HG02610 (cell line): ENCODE measurements around the gene FZD2.
"Not testable (repeated sequence)": the region's sequence is repeated elsewhere in the genome, so short reads cannot be mapped to it uniquely, and the experiment has no call there.

Source experiments
- ATAC-seq: cut with Tn5 transposase; IDR thresholded peaks from one replicate; pipeline ENCODE4 v1.9.1; 2021; ENCODE audit warnings: mild to moderate bottlenecking, moderate library complexity; ENCODE audit not compliant: unreplicated experiment

FZD2 gene

DNA sequence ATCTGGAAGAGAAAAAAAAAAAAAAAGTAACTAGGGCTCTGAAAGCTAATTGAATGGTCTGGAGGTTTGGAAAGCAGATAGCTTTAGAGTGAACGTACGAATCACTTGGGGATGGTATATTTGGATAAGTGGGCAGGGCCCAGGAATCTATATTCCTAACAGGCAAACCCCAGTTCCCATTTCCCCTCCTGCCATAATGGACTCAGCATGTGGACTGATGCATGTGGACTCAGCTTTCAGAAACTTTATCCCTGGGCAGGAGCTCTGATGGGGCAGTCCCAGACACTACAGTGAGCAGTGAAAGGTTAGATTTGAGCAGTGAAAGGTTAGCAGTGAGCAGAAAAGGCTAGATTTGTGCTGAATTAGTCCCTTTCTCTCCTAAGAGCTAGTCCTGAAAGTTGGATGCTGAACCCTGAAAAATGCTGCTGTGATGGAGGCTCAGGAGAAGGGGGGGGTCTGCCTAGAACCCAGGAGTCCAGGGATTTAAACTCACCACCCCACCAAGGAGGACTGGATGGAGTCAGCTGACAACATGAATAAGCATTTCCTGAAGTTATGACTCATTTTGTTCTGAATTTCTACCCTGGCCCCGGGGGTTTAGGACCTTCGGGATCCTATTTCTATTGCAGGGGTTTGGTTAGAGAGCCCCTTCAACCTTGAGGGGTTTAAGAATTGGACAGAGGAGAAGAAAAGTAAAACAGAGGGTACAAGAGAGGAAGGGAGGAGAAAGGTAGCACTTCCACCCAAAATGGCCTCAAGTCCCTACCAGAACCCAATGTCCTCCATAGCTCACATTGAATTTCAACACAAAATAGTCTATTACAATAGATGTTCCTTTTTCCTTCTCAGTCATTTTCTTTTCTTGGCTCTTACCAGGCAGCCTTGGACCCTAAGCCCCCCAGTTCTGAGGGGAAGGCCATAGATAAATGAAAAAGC is 10.3 kb upstream of the FZD2 start:
- no peak for ATAC-seq

DNA sequence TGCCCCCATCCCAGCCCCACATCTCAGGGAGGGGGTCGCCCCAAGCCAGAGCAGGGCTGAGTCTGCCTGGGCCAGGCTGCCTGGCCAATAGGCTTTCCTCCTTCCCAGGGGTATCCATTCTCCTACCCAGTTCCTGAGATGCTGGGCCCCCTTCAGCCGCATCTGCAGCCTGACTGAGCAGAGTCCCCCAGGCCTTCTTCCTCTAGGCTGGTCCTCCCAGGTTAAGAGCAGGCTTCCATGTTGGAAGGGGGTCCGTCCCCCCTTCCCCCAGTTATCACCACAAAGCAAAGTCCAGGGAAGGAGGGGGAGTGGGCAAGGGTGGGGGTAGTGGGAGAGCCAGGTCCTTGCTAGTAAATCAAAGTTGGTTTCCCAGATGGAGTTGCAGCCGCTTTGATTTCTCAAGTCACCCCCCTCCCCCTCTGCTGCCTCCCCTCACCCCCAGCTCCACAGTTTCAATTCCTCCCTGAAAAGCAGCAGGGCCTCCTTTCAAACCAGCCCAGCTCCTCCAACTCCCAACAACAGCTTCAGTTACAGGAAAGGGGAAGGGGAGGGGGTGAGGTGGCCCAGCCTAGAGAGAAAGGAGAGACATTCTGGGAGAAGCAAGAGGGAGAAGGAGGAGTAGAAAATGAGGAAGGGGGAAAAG is 9.5 kb upstream of the FZD2 start:
- no peak for ATAC-seq

DNA sequence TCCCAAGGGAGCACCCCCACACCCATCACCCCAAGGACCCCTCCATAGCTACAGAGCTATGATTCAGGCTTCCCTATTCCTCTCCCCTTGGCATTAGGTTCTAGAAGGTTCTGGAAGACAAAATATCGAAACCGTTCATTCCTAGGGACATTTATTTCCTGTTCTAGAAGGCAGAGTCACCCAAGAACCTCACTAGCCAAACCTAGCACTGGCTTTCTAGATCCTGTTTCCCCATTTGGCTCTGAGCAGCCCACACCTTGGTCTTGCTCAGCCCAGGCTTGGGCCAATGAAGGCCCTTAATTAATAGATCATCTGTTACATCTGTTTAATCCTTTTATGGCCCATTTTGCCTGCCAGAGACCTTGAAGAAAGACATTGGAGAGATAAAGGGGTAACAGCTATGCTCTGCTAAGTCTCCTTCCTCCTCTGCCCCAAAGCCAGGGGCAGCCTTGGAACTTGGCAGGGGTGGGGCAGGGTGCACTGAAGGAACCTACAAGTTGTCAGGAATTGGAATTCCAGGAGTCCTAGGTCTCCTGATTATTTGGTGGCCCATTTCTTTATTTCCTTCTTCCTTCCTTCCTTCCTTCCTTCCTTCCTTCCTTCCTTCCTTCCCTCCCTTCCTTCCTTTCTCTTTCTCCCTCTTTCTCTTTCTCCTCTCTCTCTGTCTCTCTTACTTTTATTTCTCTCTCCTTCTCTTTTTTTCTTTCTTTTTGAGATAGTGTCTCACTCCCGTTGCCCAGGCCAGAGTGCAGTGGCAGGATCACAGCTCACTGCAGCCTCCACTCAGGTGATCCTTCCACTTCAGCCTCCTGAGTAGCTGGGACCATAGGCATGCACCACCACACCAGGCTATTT is 8.7 kb upstream of the FZD2 start:
- ATAC-seq = no peak

DNA sequence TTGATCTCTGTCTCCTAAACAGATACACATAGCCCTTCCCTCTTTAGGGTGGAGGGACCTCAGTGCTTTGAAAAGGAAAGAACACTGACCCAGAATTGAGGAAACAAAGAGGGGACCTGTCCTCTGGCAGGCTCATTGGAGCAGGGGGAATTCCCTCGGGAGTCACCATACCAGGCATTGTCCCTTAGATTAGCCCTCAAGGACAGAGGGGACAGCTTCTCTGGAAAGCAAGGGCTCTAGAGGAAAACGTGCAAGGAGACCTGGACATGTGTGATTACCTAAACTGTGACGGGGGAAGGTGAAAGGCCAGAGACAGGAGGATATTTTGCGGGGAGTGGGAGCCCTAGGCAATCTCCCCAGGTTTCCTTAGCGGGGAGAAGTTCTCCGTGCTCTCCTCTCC is 7.6 kb upstream of the FZD2 start:
- ATAC-seq = no peak

DNA sequence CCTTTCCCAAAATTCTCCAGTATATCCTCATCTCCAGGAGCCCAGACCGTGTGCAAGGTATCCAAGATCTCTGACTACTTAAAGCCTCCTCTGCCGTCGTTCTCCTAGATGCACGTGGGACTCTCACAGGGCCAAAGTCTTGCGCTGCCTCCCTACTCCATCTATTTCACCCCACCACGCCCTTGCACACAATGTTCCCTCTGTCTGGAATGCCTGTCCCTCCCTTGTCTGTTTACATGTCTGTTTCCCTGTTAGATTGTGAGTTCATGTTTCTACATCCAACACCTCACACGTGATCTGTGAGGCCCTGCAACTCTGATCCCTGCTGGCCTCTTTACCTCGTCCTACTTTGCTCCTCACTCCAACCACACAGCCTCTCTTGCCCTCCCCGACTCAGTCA is 4.9 kb upstream of the FZD2 start:
- ATAC-seq = no peak

DNA sequence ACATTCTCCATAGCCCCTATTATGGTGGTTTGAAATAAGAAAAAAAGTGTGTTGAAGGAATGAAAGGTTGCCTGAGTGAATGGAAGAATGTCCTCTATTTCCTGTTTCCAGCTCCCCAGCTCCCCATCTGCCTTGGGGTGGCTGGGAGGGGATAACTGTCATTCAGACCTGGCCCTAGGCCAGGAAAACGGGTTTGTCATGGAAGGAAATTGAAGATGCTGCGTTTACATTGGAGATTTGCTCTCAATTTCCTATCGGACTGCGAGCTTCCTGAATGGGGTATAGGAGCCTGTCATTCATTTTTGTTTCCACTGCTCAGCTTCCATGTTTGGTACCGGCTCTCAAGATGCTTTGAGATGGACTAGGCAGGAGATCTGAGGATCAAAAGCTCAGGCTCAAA is 2.2 kb upstream of the FZD2 start:
- ATAC-seq = no peak

DNA sequence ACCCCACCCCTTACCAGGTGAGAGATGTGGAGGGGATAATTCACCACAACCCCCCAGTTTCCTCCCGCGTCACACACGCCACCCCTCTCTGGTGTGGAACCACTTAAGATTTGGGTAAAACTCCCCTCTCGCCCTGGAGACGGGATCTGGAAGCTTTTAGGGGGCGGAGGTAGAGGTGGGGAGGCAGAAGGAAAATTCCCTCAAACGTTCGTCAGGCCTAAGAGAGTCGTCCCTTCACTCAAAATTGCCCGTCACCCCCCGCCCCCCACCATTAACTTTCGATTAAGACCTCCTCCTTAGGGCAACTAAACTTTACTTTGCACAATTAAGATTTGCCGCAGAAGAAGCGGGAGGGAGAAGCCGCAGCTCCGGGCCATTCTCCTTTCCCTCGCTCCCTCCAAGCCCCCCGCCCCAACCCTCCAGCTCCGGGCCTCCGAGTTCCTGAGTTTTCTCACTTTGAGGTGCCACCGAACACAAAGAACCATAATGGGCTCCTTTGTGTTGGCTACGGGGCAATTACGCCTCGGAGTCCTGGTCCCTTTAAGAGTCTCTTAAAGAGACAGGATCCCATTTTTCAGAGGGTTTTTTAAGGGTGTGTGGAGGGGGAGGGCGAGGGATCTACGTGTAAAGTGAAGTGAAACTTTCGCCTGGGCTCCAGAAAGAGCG is 985 bp upstream of the FZD2 start:
- ATAC-seq = no peak

DNA sequence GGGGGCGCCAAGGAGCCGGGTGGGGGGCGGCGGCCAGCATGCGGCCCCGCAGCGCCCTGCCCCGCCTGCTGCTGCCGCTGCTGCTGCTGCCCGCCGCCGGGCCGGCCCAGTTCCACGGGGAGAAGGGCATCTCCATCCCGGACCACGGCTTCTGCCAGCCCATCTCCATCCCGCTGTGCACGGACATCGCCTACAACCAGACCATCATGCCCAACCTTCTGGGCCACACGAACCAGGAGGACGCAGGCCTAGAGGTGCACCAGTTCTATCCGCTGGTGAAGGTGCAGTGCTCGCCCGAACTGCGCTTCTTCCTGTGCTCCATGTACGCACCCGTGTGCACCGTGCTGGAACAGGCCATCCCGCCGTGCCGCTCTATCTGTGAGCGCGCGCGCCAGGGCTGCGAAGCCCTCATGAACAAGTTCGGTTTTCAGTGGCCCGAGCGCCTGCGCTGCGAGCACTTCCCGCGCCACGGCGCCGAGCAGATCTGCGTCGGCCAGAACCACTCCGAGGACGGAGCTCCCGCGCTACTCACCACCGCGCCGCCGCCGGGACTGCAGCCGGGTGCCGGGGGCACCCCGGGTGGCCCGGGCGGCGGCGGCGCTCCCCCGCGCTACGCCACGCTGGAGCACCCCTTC is 484 bp downstream of the FZD2 start:
- no peak for ATAC-seq

DNA sequence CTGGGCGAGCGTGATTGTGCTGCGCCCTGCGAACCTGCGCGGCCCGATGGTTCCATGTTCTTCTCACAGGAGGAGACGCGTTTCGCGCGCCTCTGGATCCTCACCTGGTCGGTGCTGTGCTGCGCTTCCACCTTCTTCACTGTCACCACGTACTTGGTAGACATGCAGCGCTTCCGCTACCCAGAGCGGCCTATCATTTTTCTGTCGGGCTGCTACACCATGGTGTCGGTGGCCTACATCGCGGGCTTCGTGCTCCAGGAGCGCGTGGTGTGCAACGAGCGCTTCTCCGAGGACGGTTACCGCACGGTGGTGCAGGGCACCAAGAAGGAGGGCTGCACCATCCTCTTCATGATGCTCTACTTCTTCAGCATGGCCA is 1.0 kb downstream of the FZD2 start:
- no peak for ATAC-seq

DNA sequence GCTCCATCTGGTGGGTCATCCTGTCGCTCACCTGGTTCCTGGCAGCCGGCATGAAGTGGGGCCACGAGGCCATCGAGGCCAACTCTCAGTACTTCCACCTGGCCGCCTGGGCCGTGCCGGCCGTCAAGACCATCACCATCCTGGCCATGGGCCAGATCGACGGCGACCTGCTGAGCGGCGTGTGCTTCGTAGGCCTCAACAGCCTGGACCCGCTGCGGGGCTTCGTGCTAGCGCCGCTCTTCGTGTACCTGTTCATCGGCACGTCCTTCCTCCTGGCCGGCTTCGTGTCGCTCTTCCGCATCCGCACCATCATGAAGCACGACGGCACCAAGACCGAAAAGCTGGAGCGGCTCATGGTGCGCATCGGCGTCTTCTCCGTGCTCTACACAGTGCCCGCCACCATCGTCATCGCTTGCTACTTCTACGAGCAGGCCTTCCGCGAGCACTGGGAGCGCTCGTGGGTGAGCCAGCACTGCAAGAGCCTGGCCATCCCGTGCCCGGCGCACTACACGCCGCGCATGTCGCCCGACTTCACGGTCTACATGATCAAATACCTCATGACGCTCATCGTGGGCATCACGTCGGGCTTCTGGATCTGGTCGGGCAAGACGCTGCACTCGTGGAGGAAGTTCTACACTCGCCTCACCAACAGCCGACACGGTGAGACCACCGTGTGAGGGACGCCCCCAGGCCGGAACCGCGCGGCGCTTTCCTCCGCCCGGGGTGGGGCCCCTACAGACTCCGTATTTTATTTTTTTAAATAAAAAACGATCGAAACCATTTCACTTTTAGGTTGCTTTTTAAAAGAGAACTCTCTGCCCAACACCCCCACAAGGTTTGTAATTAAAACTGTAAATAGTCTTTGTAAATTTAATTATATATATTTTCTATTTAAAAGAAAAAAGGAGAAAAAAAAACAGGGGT is 1.7 kb downstream of the FZD2 start:
- ATAC-seq = no peak

DNA sequence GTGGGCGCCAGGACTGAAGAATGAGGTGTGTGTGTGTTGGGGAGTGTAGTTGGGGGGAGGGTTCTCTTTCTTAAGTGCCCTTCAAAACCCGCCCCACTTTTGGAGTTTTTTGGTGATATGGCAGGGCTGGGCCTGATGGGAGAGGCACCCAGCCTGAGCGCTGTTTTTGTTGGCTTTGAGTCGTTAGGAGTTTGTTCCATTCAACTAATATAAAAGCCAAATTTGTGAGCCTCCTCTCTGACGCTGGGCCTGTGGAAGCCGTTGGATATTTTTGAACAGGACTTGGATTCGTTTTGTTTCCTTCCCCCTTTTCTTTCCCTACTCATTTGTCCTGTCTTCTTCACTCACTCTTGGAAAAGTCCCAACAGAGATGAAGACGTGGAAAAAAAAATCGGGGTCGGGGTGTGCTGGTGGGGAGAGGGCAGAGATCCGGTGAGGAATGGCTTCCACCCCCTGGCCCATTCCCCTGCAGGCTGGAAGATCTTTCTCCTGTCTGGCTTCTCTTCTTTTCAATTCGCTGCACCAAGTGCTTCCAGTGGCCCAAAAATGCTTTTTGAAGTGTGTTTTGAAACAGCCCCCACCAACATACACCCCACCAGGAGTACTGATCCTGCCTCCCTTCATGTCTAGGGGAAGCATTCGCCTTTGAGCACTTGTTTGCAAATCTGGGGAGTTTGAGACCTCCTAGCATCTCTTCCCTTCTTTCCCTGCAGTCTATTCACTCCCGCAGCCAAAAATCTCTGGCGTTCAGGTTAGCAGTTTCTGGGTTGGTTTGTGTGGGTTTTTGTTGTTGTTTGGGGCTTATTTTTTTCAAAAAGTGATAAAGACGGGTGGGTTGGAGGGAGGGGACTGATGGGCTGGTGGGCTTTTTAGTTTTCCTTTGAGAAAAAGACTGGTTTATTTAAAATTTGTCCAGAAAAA is 2.6 kb downstream of the FZD2 start:
- ATAC-seq = no peak

DNA sequence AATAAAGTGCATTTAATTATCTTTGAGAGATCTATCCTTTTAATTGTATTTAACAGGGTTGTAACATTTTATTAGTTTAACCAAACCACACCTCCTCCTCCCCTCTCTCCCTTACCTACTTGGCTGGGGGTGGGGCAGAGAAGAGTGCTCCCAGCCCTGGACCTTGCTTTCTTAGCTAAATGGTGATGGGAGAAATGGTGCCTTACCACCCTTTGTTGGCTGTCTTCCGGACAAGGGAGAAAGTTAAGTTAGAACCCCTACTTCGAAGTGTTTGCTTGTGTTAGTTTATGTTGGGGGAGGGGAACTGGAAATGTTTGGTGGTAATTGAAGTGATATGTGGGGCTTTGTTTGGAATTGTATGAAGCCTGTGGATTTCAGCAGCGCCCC is 3.9 kb downstream of the FZD2 start:
- no peak for ATAC-seq

DNA sequence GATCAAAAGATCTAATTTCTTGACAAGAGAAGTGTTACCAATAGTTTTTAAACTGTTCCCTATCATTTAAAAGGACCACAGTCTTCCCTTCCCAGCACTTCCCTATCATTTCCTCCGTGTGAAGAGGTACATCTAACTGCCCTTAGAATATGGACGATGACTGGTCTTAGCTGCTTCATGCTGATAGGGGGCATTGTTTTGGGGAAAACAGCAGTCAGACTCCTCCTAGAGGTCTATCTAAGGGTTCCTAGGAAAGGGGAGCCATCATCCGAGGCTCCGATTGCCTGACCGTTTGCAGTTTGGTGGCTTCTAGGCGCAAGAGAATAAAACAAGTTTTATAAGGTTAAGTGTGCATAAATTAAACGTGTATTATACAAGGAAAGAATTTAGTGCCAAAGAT is 7.1 kb downstream of the FZD2 start:
- ATAC-seq = no peak

DNA sequence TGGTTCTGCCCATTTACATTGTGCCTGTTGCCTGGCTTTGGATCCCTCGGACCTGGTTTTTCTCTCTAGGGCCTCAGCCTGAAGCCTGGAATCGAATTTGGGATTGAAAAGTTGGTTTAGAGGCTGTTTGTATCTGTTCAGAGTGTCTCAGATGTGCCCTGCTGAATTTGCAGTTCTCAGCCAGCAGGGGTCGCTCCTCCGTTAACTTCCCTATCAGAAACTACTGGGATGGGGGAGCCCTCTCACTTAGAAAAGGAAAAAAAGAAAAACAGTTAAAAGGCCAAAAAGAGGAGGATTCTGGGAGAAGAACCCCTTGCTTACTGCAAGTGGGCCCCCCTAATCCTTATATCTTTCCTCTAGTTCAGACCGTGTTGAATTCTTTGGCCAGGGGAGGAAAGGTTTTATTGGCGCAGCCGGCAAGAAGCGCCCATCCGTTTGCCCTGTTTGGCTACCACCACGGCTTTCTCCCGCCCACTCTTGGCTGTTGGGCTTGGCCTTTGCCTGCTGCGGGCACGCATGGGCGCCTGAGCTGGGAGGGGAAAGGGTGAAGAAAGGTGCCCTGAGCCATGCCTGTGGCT is 8.7 kb downstream of the FZD2 start:
- no peak for ATAC-seq

DNA sequence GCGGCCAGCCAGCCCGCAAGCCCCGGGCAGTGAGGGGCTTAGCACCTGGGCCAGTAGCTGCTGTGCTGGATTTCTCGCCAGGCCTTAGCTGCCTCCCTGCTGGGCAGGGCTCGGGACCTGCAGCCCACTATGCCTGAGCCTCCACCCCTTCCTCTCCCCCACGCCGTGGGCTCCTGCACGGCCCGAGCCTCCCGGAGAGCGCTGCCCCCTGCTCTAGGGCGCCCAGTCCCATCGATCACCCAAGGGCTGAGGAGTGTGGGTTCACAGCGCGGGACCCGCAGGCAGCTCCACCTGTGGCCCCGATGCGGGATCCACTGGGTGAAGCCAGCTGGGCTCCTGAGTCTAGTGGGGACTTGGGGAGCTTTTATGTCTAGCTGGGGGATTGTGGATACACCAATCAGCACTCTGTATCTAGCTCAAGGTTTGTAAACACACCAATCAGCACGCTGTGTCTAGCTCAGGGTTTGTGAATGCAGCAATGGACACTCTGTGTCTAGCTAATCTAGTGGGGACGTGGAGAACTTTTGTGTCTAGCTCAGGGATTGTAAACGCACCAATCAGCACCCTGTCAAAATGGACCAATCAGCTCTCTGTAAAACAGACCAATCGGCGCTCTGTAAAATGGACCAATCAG is 11.1 kb downstream of the FZD2 start:
- not testable (repeated sequence) for ATAC-seq

DNA sequence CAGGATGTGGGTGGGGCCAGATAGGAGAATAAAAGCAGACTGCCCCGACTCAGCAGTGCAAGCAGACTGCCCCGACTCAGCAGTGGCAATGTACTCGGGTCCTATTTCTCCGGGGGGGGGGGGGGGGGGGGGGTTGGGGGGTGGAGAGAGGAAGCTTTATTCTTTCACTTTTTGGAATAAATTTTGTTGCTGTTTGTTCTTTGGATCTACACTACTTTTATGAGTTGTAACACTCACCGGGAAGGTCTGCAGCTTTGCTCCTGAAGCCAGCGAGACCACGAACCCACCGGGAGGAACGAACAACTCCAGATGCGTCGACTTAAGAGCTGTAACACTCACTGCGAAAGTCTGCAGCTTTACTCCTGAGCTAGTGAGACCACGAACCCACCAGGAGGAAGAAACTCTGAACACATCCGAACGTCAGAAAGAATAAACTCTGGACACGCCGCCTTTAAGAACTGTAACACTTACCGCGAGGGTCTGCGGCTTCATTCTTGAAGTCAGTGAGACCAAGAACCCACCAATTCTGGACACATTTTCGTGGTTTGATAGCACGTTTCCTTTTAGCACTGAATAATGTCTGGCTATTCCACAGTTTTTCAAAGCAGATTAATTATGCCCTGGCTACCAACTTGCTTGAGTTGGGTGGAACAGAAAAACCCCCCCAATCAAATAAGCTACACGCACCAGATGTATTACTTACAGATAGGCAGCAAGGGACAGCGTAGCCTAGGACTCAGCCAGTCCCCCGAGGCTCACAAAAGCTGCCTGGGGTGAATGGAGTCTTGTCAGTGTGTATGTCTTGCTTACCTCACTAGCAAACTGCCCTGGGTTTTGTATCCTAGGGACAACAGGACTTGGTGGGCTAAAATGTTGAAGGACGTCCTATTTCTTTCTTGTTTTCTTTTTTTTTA is 11.9 kb downstream of the FZD2 start:
- no peak for ATAC-seq

DNA sequence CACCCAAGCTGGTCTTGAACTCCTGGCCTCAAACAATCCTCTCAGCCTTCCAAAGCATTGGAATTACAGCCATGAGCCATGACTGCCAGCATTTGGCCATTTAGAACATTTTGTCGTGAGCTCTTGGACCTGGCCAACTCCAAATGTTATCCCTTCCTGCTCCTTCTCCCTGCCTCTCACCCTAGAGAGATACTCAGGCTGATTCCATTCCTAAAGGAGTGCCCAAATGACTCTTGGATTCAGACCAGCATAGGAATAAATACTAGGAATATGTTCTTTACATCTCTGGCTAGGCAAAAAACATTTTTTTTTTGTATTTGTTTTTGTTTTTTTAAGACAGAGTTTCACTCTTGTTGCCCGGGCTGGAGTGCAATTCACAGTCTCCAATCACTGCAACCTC is 15.5 kb downstream of the FZD2 start:
- ATAC-seq = no peak
